ENCODE data around the gene UACA.
A peak's percentile ranks its signal among the peaks of the same experiment; 100 is the strongest.

UACA gene

DNA sequence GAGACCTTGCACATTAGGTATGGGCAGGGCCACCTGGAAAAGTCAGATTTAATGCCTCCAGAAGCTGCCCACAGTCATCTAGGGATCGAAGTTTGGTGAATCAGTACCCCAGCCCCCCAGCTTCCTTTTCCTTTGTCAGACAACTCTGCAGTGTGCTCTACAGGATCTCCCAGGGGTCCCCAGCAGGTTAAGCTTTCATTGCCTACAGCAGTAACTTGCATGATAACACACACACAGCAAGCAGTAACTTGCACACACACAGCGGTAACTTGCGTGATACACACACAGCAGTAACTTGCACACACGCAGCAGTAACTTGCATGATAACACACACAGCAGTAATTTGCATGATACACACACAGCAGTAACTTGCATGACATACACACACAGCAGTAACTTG lies 131.3 kb downstream of the UACA start:
- TF ChIP-seq, protein P1, sequence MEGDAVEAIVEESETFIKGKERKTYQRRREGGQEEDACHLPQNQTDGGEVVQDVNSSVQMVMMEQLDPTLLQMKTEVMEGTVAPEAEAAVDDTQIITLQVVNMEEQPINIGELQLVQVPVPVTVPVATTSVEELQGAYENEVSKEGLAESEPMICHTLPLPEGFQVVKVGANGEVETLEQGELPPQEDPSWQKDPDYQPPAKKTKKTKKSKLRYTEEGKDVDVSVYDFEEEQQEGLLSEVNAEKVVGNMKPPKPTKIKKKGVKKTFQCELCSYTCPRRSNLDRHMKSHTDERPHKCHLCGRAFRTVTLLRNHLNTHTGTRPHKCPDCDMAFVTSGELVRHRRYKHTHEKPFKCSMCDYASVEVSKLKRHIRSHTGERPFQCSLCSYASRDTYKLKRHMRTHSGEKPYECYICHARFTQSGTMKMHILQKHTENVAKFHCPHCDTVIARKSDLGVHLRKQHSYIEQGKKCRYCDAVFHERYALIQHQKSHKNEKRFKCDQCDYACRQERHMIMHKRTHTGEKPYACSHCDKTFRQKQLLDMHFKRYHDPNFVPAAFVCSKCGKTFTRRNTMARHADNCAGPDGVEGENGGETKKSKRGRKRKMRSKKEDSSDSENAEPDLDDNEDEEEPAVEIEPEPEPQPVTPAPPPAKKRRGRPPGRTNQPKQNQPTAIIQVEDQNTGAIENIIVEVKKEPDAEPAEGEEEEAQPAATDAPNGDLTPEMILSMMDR (IDR thresholded peaks at IDR 0.05; ENCODE audit: insufficient read depth, low read depth, low read length, missing control alignments): no peak
- H3K4me3 ChIP-seq (ENCODE audit: low read depth, low read length): no peak overlapping the region
- DNase-seq (ENCODE audit: low read depth): no peak

DNA sequence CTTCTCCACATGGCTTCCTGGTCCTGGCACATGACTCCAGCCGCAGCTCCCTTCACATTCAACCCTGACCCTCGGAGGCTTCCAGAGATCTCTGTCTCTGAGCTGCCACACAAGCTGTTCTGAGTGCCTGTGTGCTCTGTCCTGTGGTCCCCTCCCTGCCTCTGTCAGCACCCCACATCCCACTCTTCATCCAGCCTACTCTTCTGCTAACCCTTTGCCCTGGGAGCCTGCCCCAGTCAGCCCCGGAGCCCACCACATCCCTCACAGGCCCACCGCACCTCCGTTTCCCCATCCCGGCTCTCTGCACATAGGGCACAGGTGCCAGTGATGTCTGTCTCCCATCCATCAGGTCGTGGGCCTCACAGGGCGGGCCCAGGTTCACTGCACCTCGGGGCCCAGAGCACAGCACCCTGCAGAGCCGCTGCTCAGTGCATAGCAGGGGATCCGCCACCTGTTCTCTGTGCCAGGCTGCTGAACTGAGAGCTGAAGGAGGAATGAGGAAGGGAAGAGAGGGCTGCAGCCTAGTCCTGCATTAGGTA lies 133.6 kb downstream of the UACA start:
- TF ChIP-seq, protein P1 (IDR thresholded peaks at IDR 0.05; ENCODE audit: insufficient read depth, low read depth, low read length, missing control alignments): no peak
- DNase-seq (ENCODE audit: low read depth): no peak
- H3K4me3 ChIP-seq (ENCODE audit: low read depth, low read length): no peak overlapping the region

DNA sequence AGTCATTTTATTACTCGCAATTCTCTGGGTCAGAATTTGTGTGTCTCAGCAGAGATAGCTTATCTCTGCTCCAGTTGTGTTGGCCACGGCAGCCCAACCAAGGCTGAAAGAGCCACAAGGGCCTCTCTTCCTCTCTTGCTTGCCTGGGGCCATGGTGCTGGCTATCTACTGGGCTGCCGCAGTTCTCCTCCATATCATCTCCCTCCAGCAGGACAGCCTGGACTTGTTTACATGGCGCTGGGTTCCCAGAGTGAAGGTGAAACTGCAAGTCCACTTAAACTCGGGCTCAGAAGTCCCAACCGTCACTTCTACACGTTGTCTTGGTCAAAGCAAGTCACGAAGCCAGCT lies 134.8 kb downstream of the UACA start:
- no peak overlapping the region for H3K4me3 ChIP-seq (ENCODE audit: low read depth, low read length)
- TF ChIP-seq, protein P1 (IDR thresholded peaks at IDR 0.05; ENCODE audit: insufficient read depth, low read depth, low read length, missing control alignments): no peak
- DNase-seq (ENCODE audit: low read depth): no peak

DNA sequence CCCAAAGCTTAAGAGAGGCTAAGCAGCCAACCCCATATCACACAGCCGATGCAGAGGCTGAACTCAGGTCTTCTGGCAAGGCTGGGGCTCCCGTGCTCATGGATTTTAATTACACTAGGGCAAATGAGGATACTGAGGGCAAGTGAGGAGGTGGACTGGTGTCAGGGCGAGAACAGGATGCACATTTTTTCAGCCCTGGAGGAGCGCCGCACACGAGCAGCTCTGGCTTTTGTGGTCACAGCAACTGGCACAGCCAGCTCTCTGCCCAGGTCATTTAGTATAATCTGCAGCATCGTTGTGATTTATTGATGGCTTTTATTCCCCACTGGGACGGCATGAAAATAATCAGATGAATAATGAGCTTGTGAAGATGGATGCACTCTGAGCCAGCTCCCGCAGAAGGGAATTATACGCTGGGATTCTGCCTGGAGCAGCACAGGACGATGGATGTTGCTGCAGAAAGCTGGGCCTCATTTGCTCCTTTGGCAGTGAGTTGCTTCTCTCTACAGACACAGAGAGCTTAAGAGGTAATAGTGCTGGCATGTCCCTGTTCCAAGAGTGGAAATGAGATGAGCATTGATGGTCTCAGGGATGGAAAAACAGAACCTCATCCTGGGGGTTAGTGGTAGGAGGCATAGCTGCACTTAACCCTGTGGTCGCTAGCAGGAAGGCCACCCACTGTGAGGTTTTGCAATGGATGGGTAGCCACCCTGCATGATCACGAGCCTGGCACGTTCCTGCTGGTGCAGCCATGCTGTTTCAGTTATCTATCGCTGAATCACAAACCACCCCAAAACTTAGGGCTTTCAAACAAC lies 135.4 kb downstream of the UACA start:
- H3K4me3 ChIP-seq (ENCODE audit: low read depth, low read length): no peak overlapping the region
- TF ChIP-seq, protein P1 (IDR thresholded peaks at IDR 0.05; ENCODE audit: insufficient read depth, low read depth, low read length, missing control alignments): no peak
- DNase-seq (ENCODE audit: low read depth): no peak

- H3K4me3 ChIP-seq (ENCODE audit: low read depth, low read length): no peak overlapping the region
- TF ChIP-seq, protein P1 (IDR thresholded peaks at IDR 0.05; ENCODE audit: insufficient read depth, low read depth, low read length, missing control alignments): no peak
- no peak for DNase-seq (ENCODE audit: low read depth)
These were observed 136.0 kb downstream of the UACA start for GRCh38 chr15:70627322-70627721.

- TF ChIP-seq, protein P1 (IDR thresholded peaks at IDR 0.05; ENCODE audit: insufficient read depth, low read depth, low read length, missing control alignments): no peak
- DNase-seq (ENCODE audit: low read depth): peak; percentile 35
- no peak overlapping the region for H3K4me3 ChIP-seq (ENCODE audit: low read depth, low read length)
These were observed 137.9 kb downstream of the UACA start for GRCh38 chr15:70625438-70625837.

DNA sequence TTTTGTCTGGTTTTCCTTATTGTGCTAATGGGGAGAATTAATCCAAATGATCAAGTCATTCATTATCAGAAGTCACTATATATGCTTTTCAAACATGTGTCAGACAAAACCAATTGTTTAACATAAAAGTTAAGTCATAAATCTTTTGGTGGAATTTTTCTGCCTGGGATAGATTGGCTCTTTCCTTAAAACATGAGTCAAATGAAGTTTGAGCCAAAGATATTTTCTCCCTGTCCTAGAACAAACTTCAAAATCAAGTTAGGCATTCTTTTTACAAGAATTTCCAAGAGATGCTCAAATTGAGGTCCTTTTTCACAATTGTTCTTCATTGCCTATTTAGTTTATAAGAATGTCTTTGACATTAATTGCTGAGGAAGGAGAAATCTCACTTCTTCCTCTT lies 138.3 kb downstream of the UACA start:
- TF ChIP-seq, protein P1 (IDR thresholded peaks at IDR 0.05; ENCODE audit: insufficient read depth, low read depth, low read length, missing control alignments): no peak
- DNase-seq (ENCODE audit: low read depth): no peak
- H3K4me3 ChIP-seq (ENCODE audit: low read depth, low read length): no peak overlapping the region

Data from GM12865 (cell line).